Stomach (tissue), 9 donors: ENCODE results near the gene LAMTOR2. TPM values are rescaled to one million over a fixed set of nuclear protein-coding genes. Genes with fewer than 3 reads are reported as not detected.

Experiments used
- DNase-seq, 2 donors: peaks; one replicate each; pipeline versions ENCODE4 v3.0.0 to v3.0.0-alpha.2; 2013 to 2019
- H3K27ac ChIP-seq, 5 donors: fragments of 200-600 bp in 4 of 5; sonication (generic) in 4 of 5; one replicate each; pipeline ENCODE4 v1.5.1; 2013 to 2019; ENCODE audit warnings: mild to moderate bottlenecking in 1 of 5, moderate library complexity in 1 of 5
- H3K27me3 ChIP-seq, 3 donors: fragments of 200-600 bp; sonication (generic); one replicate each; pipeline ENCODE4 v1.5.1; 2017 to 2019; ENCODE audit warnings: mixed run types in 1 of 3
- H3K36me3 ChIP-seq, 4 donors: fragments of 200-600 bp; sonication (generic); 1 replicate in 3 of 4; 2 replicates in 1 of 4; pipeline ENCODE4 v1.5.1; 2016 to 2019
- H3K4me1 ChIP-seq, 4 donors: fragments of 200-600 bp; sonication (generic); one replicate each; pipeline ENCODE4 v1.5.1; 2016 to 2019
- H3K4me3 ChIP-seq, 4 donors: fragments of 200-600 bp; sonication (generic) in 3 of 4; one replicate each; pipeline ENCODE4 v1.5.1; 2016 to 2019; ENCODE audit warnings: mild to moderate bottlenecking in 1 of 4
- H3K9me3 ChIP-seq, 4 donors: fragments of 200-600 bp; sonication (generic); one replicate each; pipeline ENCODE4 v1.5.1; 2016 to 2019
- CTCF ChIP-seq, 7 experiments: fragments of 450-650 bp in 4 of 7; fragments of 200-600 bp in 3 of 7; sonication (generic) in 3 of 7; IDR thresholded peaks; one replicate each; pipeline ENCODE4 v1.5.1; 2016 to 2019; ENCODE audit warnings: antibody characterized with exemption in 7 of 7, control low read depth in 2 of 7, mild to moderate bottlenecking in 1 of 7
- EP300 ChIP-seq: sonication (generic); formaldehyde crosslinking; IDR thresholded peaks from one replicate; pipeline ENCODE4 v1.6.1; 2017; ENCODE audit warnings: antibody characterized with exemption
- POLR2A ChIP-seq, 4 donors: fragments of 450-650 bp; IDR thresholded peaks; one replicate each; pipeline ENCODE4 v1.6.1; 2016; ENCODE audit warnings: antibody characterized with exemption in 4 of 4, control low read depth in 2 of 4, mild to moderate bottlenecking in 1 of 4, moderate library complexity in 1 of 4
- POLR2AphosphoS5 ChIP-seq, 3 donors: sonication (generic); formaldehyde crosslinking; IDR thresholded peaks; one replicate each; pipeline ENCODE4 v1.6.1; 2016; ENCODE audit warnings: antibody characterized with exemption in 3 of 3
- WGBS, 5 donors: extraction: QIAGEN DNeasy Blood & Tissue Kit in 3 of 5; methylation state at CpG; one replicate each; pipeline versions ENCODE4 v1.1.5 to v1.1.7; 2013 to 2018; 5-methylcytosine and 5-hydroxymethylcytosine counted together
- intact Hi-C: fragments of 100-400 bp; cut with DNase I; formaldehyde crosslinking; loops from one replicate; pipeline ENCODE4 v1.15.1; 2023; ENCODE audit warnings: low total_unique reads
- polyA plus RNA-seq, 3 donors: library from polyadenylated mRNA; stranded (reverse); fragments of 200-250 nt; gene quantifications; one replicate each; pipeline ENCODE4 v1.2.3, GENCODE V29; 2013
- total RNA-seq, 5 donors: library from RNA; depleted of rRNA; stranded (reverse); fragments of >200 nt; gene quantifications; one replicate each; pipeline versions ENCODE4 v1.1.0 to v1.2.3, GENCODE V29; 2014 to 2016
- donor health status: healthy with polysubstance abuse.
- donor health status: Bipolar disorder and iron deficiency.
- donor health status: healthy.

LAMTOR2 gene
- total and polyA plus RNA-seq, 8 donors = 7.0 to 170 (median 40.6) TPM; not detected in 1

GRCh38 chr1:156072251-156072650, 17.7 kb downstream of the LAMTOR2 start:
- TF ChIP-seq CTCF (IDR thresholded peaks at IDR 0.05) = no peak
- H3K36me3 ChIP-seq = peaks cover 5 to 56% (median 33%) of the 10 kb centered on the region in 4 donors
- WGBS, 5 donors = 62 to 73% (median 65%) methylated on average over 6 of the region's 6 CpGs
- peaks cover 0 to 28% (median 9%) of the 10 kb centered on the region in 4 donors for H3K4me1 ChIP-seq
- intact Hi-C loops = no loop called here
- H3K27me3 ChIP-seq = peaks cover 0 to 11% (median 0%) of the 10 kb centered on the region in 3 donors
- no peaks in the 10 kb centered on the region for H3K9me3 ChIP-seq
- H3K27ac ChIP-seq = no peak overlapping the region
- H3K4me3 ChIP-seq = no peak overlapping the region
- DNase-seq = no peak

- no peak for DNase-seq
- peaks cover 0 to 28% (median 9%) of the 10 kb centered on the region in 4 donors for H3K4me1 ChIP-seq
- peaks cover 5 to 47% (median 30%) of the 10 kb centered on the region in 4 donors for H3K36me3 ChIP-seq
- 0 to 50% (median 22%) methylated on average over 1 of the region's 1 CpG for WGBS, 5 donors
- intact Hi-C loops = no loop called here
- peaks cover 0 to 11% (median 0%) of the 10 kb centered on the region in 3 donors for H3K27me3 ChIP-seq
- no peak overlapping the region for H3K27ac ChIP-seq
- H3K4me3 ChIP-seq = no peak overlapping the region
- no peaks in the 10 kb centered on the region for H3K9me3 ChIP-seq
- no peak for TF ChIP-seq EP300
- TF ChIP-seq POLR2AphosphoS5 (IDR thresholded peaks at IDR 0.05) = no peak
- TF ChIP-seq POLR2A (IDR thresholded peaks at IDR 0.05) = no peak
- TF ChIP-seq CTCF (IDR thresholded peaks at IDR 0.05) = no peak
These were observed 18.6 kb downstream of the LAMTOR2 start for GRCh38 chr1:156073110-156073687.

GRCh38 chr1:156073740-156074139, 19.2 kb downstream of the LAMTOR2 start:
- H3K27me3 ChIP-seq = peaks cover 0 to 11% (median 0%) of the 10 kb centered on the region in 3 donors
- WGBS, 5 donors = 55 to 67% (median 59%) methylated on average over 5 of the region's 5 CpGs
- TF ChIP-seq POLR2A (IDR thresholded peaks at IDR 0.05) (no peak), CTCF (IDR thresholded peaks at IDR 0.05) (no peak), EP300 (no peak), POLR2AphosphoS5 (IDR thresholded peaks at IDR 0.05) (no peak)
- no peak overlapping the region for H3K27ac ChIP-seq
- H3K36me3 ChIP-seq = peaks cover 5 to 42% (median 27%) of the 10 kb centered on the region in 4 donors
- no peaks in the 10 kb centered on the region for H3K9me3 ChIP-seq
- H3K4me1 ChIP-seq = peaks cover 0 to 28% (median 9%) of the 10 kb centered on the region in 4 donors
- H3K4me3 ChIP-seq = no peak overlapping the region
- DNase-seq = no peak
- intact Hi-C loops = no loop called here

GRCh38 chr1:156074661-156075060, 20.1 kb downstream of the LAMTOR2 start:
- Histone ChIP-seq H3K4me3 (no peak overlapping the region), H3K36me3 (peaks cover 5 to 32% (median 22%) of the 10 kb centered on the region in 4 donors), H3K9me3 (no peaks in the 10 kb centered on the region), H3K27me3 (peaks cover 0 to 11% (median 0%) of the 10 kb centered on the region in 3 donors), H3K4me1 (peaks cover 0 to 28% (median 9%) of the 10 kb centered on the region in 4 donors), H3K27ac (no peak overlapping the region)
- TF ChIP-seq EP300 (no peak), POLR2A (IDR thresholded peaks at IDR 0.05) (no peak), CTCF (IDR thresholded peaks at IDR 0.05) (no peak), POLR2AphosphoS5 (IDR thresholded peaks at IDR 0.05) (no peak)
- intact Hi-C loops = no loop called here
- 54 to 66% (median 58%) methylated on average over 7 to 8 of the region's 8 CpGs for WGBS, 5 donors
- DNase-seq = no peak
